Astrocyte (in vitro differentiated cells and primary cell): ENCODE results near the gene FETUB.

ENCODE experiments used
- CTCF ChIP-seq: IDR thresholded peaks from 2 replicates; pipeline ENCODE4 v1.5.1; 2011; ENCODE audit warnings: low read depth, mild to moderate bottlenecking, inconsistent platforms, low read length, moderate library complexity; ENCODE audit not compliant: insufficient read depth
- EZH2 ChIP-seq: IDR thresholded peaks from 2 replicates; pipeline ENCODE4 v1.6.1; 2012; ENCODE audit warnings: mild to moderate bottlenecking, low read length, inconsistent platforms; ENCODE audit not compliant: insufficient read depth

DNA sequence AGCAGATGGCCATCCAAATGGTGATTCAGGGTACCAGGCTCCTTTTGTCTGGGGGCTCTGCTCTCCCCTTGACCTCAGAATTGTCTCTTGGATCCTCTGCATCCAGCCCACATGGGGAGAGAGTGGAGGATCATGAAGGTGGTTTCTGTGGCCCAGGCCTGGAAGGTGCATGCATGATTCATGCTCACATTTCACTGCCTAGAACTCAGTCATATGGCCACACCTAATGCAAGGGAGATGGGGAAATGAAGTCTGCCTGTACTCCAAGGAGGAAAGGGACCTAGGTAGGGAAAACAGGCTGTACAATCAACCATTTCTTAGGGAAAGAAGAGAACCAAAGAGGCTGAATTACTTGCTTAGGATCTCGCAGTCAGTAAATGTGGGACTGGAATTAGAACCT, 40.7 kb downstream of the FETUB start:
- TF ChIP-seq CTCF = no peak
- no peak for TF ChIP-seq EZH2
